ENCODE data around the gene MRPL12. TPM values are rescaled to one million over a fixed set of nuclear protein-coding genes. Genes with fewer than 3 reads are reported as not detected.

MRPL12 gene
- total RNA-seq, 1 experiment from 2014 or later = 139 TPM

DNA sequence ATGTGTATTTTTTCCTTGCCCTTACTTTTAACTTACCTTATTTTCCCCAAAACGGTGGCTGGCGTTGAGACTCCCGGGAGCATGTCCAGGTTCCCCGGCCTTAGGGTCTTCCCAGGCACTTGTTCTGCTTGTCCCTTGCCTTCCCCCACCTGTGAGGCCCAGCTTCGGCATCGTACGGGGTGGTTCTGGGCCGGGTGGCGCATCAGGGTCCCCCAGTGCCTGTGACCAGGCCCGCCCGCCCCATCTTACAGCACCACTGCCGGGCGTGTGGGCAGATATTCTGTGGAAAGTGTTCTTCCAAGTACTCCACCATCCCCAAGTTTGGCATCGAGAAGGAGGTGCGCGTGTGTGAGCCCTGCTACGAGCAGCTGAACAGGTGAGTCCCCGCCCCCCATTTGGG is 12.0 kb upstream of the MRPL12 start:
- CTCF ChIA-PET = no interaction called here
- no peak overlapping the region for H3K4me3 Mint-ChIP-seq
- POLR2A ChIA-PET = no interaction called here

DNA sequence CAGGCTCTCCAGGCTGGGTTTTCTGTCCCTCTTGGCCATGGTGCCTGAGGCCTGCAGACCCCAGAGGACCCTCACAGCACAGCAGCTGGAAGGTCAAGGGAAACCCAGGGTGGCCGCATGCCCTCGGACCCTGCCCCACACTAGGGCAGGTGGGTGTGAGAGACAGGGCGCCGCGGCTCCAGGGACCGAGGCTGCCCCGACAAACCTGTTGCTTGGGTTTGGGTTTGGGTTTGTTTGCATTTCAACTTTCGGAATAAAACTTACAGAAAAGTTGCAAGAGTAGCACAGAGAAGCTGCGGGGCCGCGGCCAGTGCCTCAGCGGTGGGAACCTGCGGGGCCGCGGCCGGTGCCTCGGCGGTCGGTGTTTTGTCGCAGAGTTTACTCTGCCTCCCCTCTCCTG is 11.6 kb upstream of the MRPL12 start:
- DNase-seq (ENCODE audit: low spot score) (no peak), ATAC-seq (no peak)
- ChIA-PET POLR2A (no interaction called here), CTCF (no interaction called here)
- no peaks in the 10 kb centered on the region for H3K9me3 Mint-ChIP-seq
- no peak overlapping the region for H3K27ac Mint-ChIP-seq
- H3K36me3 Mint-ChIP-seq = peaks cover 28% of the 10 kb centered on the region
- H3K27me3 Mint-ChIP-seq (ENCODE audit: low read depth) = no peaks in the 10 kb centered on the region
- H3K4me3 Mint-ChIP-seq = no peak overlapping the region
- H3K4me1 Mint-ChIP-seq = no peaks in the 10 kb centered on the region
- TF ChIP-seq ZNF396 (CRISPR knock-in tag; IDR thresholded peaks at IDR 0.05; ENCODE audit: borderline replicate concordance) = no peak
- TF ChIP-seq SOX15 (CRISPR knock-in tag; IDR thresholded peaks at IDR 0.05) = no peak
- TF ChIP-seq, protein P1, sequence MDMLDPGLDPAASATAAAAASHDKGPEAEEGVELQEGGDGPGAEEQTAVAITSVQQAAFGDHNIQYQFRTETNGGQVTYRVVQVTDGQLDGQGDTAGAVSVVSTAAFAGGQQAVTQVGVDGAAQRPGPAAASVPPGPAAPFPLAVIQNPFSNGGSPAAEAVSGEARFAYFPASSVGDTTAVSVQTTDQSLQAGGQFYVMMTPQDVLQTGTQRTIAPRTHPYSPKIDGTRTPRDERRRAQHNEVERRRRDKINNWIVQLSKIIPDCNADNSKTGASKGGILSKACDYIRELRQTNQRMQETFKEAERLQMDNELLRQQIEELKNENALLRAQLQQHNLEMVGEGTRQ (CRISPR knock-in tag; IDR thresholded peaks at IDR 0.05) = no peak
- TF ChIP-seq, protein P2, sequence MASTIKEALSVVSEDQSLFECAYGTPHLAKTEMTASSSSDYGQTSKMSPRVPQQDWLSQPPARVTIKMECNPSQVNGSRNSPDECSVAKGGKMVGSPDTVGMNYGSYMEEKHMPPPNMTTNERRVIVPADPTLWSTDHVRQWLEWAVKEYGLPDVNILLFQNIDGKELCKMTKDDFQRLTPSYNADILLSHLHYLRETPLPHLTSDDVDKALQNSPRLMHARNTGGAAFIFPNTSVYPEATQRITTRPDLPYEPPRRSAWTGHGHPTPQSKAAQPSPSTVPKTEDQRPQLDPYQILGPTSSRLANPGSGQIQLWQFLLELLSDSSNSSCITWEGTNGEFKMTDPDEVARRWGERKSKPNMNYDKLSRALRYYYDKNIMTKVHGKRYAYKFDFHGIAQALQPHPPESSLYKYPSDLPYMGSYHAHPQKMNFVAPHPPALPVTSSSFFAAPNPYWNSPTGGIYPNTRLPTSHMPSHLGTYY (CRISPR knock-in tag; IDR thresholded peaks at IDR 0.05) = no peak
- no peak for TF ChIP-seq TEAD4 (CRISPR knock-in tag; IDR thresholded peaks at IDR 0.05)
- TF ChIP-seq, protein P3, sequence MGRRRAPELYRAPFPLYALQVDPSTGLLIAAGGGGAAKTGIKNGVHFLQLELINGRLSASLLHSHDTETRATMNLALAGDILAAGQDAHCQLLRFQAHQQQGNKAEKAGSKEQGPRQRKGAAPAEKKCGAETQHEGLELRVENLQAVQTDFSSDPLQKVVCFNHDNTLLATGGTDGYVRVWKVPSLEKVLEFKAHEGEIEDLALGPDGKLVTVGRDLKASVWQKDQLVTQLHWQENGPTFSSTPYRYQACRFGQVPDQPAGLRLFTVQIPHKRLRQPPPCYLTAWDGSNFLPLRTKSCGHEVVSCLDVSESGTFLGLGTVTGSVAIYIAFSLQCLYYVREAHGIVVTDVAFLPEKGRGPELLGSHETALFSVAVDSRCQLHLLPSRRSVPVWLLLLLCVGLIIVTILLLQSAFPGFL (CRISPR knock-in tag; IDR thresholded peaks at IDR 0.05; ENCODE audit: borderline replicate concordance) = no peak
- TF ChIP-seq, protein P4, sequence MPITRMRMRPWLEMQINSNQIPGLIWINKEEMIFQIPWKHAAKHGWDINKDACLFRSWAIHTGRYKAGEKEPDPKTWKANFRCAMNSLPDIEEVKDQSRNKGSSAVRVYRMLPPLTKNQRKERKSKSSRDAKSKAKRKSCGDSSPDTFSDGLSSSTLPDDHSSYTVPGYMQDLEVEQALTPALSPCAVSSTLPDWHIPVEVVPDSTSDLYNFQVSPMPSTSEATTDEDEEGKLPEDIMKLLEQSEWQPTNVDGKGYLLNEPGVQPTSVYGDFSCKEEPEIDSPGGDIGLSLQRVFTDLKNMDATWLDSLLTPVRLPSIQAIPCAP (CRISPR knock-in tag; IDR thresholded peaks at IDR 0.05) = no peak
- TF ChIP-seq GTF2I (CRISPR knock-in tag; conservative IDR thresholded peaks at IDR 0.05) = no peak

More for the DNA sequence above, 12.0 kb upstream of the MRPL12 start:
- DNase-seq (ENCODE audit: low spot score) (no peak), ATAC-seq (no peak)
- H3K36me3 Mint-ChIP-seq = peaks cover 31% of the 10 kb centered on the region
- H3K9me3 Mint-ChIP-seq = no peaks in the 10 kb centered on the region
- no peaks in the 10 kb centered on the region for H3K4me1 Mint-ChIP-seq
- TF ChIP-seq CBFB (CRISPR knock-in tag; IDR thresholded peaks at IDR 0.05; ENCODE audit: low read depth) (no peak), CREB1 (CRISPR knock-in tag; IDR thresholded peaks at IDR 0.05) (no peak), NR1H2 (CRISPR knock-in tag; IDR thresholded peaks at IDR 0.05) (no peak), SMAD4 (CRISPR knock-in tag; IDR thresholded peaks at IDR 0.05) (no peak), CREM (CRISPR knock-in tag; IDR thresholded peaks at IDR 0.05) (no peak), ZNF138 (CRISPR knock-in tag; conservative IDR thresholded peaks at IDR 0.05) (no peak), FOXP1 (CRISPR knock-in tag; IDR thresholded peaks at IDR 0.05; ENCODE audit: borderline replicate concordance) (no peak), JUN (CRISPR knock-in tag; IDR thresholded peaks at IDR 0.05) (no peak)
- TF ChIP-seq, protein P5, sequence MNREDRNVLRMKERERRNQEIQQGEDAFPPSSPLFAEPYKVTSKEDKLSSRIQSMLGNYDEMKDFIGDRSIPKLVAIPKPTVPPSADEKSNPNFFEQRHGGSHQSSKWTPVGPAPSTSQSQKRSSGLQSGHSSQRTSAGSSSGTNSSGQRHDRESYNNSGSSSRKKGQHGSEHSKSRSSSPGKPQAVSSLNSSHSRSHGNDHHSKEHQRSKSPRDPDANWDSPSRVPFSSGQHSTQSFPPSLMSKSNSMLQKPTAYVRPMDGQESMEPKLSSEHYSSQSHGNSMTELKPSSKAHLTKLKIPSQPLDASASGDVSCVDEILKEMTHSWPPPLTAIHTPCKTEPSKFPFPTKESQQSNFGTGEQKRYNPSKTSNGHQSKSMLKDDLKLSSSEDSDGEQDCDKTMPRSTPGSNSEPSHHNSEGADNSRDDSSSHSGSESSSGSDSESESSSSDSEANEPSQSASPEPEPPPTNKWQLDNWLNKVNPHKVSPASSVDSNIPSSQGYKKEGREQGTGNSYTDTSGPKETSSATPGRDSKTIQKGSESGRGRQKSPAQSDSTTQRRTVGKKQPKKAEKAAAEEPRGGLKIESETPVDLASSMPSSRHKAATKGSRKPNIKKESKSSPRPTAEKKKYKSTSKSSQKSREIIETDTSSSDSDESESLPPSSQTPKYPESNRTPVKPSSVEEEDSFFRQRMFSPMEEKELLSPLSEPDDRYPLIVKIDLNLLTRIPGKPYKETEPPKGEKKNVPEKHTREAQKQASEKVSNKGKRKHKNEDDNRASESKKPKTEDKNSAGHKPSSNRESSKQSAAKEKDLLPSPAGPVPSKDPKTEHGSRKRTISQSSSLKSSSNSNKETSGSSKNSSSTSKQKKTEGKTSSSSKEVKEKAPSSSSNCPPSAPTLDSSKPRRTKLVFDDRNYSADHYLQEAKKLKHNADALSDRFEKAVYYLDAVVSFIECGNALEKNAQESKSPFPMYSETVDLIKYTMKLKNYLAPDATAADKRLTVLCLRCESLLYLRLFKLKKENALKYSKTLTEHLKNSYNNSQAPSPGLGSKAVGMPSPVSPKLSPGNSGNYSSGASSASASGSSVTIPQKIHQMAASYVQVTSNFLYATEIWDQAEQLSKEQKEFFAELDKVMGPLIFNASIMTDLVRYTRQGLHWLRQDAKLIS (CRISPR knock-in tag; IDR thresholded peaks at IDR 0.05; ENCODE audit: borderline replicate concordance) = no peak
- TF ChIP-seq, protein P6, sequence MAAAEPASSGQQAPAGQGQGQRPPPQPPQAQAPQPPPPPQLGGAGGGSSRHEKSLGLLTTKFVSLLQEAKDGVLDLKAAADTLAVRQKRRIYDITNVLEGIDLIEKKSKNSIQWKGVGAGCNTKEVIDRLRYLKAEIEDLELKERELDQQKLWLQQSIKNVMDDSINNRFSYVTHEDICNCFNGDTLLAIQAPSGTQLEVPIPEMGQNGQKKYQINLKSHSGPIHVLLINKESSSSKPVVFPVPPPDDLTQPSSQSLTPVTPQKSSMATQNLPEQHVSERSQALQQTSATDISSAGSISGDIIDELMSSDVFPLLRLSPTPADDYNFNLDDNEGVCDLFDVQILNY (CRISPR knock-in tag; IDR thresholded peaks at IDR 0.05) = no peak
- TF ChIP-seq, protein P7, sequence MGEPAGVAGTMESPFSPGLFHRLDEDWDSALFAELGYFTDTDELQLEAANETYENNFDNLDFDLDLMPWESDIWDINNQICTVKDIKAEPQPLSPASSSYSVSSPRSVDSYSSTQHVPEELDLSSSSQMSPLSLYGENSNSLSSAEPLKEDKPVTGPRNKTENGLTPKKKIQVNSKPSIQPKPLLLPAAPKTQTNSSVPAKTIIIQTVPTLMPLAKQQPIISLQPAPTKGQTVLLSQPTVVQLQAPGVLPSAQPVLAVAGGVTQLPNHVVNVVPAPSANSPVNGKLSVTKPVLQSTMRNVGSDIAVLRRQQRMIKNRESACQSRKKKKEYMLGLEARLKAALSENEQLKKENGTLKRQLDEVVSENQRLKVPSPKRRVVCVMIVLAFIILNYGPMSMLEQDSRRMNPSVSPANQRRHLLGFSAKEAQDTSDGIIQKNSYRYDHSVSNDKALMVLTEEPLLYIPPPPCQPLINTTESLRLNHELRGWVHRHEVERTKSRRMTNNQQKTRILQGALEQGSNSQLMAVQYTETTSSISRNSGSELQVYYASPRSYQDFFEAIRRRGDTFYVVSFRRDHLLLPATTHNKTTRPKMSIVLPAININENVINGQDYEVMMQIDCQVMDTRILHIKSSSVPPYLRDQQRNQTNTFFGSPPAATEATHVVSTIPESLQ (CRISPR knock-in tag; IDR thresholded peaks at IDR 0.05) = no peak
- TF ChIP-seq, protein P8, sequence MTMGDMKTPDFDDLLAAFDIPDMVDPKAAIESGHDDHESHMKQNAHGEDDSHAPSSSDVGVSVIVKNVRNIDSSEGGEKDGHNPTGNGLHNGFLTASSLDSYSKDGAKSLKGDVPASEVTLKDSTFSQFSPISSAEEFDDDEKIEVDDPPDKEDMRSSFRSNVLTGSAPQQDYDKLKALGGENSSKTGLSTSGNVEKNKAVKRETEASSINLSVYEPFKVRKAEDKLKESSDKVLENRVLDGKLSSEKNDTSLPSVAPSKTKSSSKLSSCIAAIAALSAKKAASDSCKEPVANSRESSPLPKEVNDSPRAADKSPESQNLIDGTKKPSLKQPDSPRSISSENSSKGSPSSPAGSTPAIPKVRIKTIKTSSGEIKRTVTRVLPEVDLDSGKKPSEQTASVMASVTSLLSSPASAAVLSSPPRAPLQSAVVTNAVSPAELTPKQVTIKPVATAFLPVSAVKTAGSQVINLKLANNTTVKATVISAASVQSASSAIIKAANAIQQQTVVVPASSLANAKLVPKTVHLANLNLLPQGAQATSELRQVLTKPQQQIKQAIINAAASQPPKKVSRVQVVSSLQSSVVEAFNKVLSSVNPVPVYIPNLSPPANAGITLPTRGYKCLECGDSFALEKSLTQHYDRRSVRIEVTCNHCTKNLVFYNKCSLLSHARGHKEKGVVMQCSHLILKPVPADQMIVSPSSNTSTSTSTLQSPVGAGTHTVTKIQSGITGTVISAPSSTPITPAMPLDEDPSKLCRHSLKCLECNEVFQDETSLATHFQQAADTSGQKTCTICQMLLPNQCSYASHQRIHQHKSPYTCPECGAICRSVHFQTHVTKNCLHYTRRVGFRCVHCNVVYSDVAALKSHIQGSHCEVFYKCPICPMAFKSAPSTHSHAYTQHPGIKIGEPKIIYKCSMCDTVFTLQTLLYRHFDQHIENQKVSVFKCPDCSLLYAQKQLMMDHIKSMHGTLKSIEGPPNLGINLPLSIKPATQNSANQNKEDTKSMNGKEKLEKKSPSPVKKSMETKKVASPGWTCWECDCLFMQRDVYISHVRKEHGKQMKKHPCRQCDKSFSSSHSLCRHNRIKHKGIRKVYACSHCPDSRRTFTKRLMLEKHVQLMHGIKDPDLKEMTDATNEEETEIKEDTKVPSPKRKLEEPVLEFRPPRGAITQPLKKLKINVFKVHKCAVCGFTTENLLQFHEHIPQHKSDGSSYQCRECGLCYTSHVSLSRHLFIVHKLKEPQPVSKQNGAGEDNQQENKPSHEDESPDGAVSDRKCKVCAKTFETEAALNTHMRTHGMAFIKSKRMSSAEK (CRISPR knock-in tag; IDR thresholded peaks at IDR 0.05; ENCODE audit: borderline replicate concordance) = no peak
- H3K27me3 Mint-ChIP-seq (ENCODE audit: low read depth) = no peaks in the 10 kb centered on the region
- no peak overlapping the region for H3K27ac Mint-ChIP-seq

Measured in WTC11 (cell line).